NT2/D1 (cell line): ENCODE results near the gene TPD52L1.

Experiments used
- SUZ12 ChIP-seq: IDR thresholded peaks from 2 replicates; pipeline ENCODE4 v1.6.1; 2011; ENCODE audit not compliant: insufficient read length, insufficient read depth; ENCODE audit errors: extremely low read depth
- YY1 ChIP-seq: IDR thresholded peaks from 2 replicates; pipeline ENCODE4 v1.6.1; 2011; ENCODE audit not compliant: insufficient read length, insufficient read depth
- ZNF274 ChIP-seq: IDR thresholded peaks from 2 replicates; pipeline ENCODE4 v1.6.1; 2011; ENCODE audit warnings: mild to moderate bottlenecking, low read depth, low read length

GRCh38 chr6:125293587-125293986 lies 140.0 kb downstream of the TPD52L1 start:
- no peak for TF ChIP-seq SUZ12
- no peak for TF ChIP-seq ZNF274
- TF ChIP-seq YY1 = no peak
